GM12801 (cell line): ENCODE measurements around the gene PPP2R2C.

Experiments
- TF ChIP-seq, protein P1 (sequence below): IDR thresholded peaks from one replicate; pipeline ENCODE4 v1.5.1; 2011; ENCODE audit warnings: control low read depth; ENCODE audit not compliant: insufficient read length; ENCODE audit errors: extremely low read depth

Gene PPP2R2C

DNA sequence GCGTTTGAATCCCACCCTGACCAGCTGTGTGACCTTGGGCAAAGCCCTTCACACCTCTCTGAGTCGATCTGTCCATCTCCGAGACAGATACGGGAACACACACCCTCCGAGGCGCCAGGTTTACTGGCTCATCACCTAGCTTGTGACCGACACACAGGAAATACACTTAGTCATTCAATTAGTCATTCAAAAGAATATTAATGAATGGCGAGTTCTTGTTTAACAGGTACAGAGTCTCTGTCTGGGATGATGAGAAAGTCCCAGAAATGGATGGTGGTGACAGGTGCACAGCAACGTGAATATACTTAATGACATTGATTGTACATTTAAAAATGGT is 80.6 kb downstream of the PPP2R2C start:
- TF ChIP-seq, protein P1, sequence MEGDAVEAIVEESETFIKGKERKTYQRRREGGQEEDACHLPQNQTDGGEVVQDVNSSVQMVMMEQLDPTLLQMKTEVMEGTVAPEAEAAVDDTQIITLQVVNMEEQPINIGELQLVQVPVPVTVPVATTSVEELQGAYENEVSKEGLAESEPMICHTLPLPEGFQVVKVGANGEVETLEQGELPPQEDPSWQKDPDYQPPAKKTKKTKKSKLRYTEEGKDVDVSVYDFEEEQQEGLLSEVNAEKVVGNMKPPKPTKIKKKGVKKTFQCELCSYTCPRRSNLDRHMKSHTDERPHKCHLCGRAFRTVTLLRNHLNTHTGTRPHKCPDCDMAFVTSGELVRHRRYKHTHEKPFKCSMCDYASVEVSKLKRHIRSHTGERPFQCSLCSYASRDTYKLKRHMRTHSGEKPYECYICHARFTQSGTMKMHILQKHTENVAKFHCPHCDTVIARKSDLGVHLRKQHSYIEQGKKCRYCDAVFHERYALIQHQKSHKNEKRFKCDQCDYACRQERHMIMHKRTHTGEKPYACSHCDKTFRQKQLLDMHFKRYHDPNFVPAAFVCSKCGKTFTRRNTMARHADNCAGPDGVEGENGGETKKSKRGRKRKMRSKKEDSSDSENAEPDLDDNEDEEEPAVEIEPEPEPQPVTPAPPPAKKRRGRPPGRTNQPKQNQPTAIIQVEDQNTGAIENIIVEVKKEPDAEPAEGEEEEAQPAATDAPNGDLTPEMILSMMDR, result no peak

- TF ChIP-seq, protein P1, result no peak
Measured at GRCh38 chr4:6391186-6391851, 81.1 kb downstream of the PPP2R2C start.

DNA sequence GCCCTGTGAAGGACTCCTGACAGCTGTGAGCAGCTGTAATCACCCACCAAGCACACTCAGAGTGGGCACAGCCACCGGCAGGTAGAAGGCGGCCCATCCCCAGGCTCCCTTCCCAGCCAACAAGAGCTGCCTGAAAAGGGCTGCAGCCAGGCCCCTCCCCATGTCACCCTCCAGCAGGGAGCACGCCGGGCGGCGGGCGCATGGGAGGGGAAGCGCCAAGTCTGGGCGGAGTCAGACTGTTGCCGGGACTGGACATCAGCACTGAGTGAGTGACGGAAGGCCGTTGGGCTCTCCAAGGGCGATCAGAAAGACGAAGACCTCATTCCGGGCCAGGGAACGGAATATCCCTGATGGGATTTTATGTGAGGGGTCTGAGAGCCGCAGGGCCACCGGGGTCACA is 82.1 kb downstream of the PPP2R2C start:
- TF ChIP-seq, protein P1, result no peak

DNA sequence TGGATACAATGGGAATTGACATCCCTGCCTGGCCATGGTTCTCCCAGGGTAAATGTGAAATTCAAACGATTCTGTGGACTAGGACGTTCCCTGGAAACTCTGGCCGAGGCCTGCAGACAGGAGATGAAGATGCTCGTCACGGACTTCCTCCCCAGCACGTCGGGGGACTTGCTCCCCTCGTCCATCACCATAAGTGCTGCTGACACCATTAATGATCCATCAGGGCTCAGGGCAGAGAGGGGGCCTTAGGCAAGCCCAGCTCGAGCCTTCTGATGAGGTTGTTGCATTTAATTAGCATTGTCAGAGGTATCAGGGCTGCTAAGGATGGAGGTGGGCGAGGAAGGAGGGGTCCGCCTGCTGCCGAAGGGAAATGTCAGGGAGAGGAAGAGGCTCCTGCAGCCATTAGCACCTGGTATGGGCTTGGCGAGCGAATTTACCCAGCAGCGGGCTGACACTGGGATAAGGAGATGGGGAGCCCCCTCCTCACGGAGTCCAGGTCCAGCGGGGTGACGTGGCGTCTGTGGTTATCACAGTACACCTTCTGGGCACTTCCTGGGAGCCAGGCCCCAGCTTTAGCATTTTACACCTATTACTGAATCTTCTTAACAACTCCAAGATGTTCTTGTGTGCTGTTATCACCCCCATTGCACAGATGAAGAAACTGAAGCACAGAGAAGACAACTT is 83.1 kb downstream of the PPP2R2C start:
- TF ChIP-seq, protein P1, result no peak

GRCh38 chr4:6388713-6389112 is 83.7 kb downstream of the PPP2R2C start:
- TF ChIP-seq, protein P1, result no peak

DNA sequence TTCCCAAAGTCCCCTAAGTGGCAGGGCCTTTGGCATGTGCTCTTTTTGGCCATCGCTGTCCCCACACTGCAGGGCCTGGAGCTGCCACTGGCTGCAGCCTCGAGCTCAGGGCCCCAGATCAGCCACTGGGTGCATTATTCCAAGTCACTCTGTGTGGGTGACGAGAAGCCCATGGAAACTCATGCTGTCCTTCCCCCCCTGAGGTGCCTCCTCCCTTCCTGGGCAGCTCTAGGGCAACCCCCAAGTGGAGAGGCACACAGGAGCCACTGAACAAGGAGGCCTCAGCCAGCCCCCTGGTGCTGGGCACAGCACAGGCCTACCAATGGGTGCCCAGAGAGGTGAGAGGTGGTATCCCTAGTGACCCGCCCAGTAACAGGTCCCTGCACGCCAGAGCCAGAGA is 84.5 kb downstream of the PPP2R2C start:
- TF ChIP-seq, protein P1, result no peak

GRCh38 chr4:6386091-6386490 is 86.3 kb downstream of the PPP2R2C start:
- TF ChIP-seq, protein P1, result no peak
